ENCODE results near the gene ZNF407.

The ZNF407 gene

DNA sequence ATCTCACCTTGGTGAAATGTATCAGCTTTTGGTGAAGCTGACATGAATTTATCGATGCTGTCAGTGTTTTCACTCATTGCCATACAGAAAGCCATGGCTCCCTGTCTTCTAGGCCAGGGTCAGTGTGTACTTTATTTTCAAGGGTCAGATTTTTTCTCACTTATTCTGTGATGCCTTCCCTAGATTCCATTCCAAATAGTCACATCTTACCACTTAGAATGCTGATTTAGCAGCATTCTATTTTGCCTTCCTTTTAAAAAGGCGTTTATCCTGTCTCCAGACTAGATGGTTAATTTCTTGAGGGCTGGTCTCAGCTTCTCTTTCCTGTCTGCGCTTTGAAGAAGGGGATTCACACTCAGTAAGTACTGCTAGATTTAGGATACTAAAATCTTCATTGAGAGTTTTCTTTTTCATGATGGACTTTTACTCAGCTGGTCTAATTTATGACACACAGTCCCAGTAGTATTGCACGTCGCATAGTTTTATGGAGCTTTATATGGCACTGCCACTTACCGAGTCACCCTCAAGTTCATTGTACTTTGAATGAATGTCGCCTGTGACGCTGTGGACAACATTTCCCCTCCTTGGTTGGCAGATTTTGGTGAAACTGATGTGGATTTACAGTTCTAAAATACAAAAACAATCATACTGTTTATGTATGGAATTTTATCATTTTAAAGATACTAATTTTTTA lies 194.0 kb downstream of the ZNF407 start:
- DNase-seq (ENCODE audit: low spot score) = no peak

DNA sequence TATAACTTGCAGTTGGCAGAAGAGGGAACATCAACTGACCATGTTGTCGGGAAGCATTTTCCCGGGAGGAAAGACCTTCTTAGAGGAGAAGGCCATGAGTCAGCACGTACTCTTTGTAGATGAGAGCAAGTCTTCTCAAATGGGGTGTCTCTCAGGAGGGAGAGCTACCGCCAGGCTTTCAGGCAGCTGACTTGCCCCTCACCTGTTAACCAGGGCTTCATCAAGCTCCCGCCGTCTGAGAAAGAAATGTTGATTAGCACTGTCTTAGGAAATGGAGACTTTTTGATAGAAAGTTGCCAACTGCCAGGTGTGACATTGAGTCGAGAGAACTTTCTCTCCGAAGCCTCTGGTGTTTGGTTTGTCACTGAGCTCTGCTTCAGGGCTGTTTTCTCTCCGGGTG lies 196.1 kb downstream of the ZNF407 start:
- no peak for DNase-seq (ENCODE audit: low spot score)

GRCh38 chr18:74795751-74796150 lies 198.1 kb downstream of the ZNF407 start:
- no peak for DNase-seq (ENCODE audit: low spot score)

- no peak for DNase-seq (ENCODE audit: low spot score)
Measured at GRCh38 chr18:74796211-74796610, 198.5 kb downstream of the ZNF407 start.

DNA sequence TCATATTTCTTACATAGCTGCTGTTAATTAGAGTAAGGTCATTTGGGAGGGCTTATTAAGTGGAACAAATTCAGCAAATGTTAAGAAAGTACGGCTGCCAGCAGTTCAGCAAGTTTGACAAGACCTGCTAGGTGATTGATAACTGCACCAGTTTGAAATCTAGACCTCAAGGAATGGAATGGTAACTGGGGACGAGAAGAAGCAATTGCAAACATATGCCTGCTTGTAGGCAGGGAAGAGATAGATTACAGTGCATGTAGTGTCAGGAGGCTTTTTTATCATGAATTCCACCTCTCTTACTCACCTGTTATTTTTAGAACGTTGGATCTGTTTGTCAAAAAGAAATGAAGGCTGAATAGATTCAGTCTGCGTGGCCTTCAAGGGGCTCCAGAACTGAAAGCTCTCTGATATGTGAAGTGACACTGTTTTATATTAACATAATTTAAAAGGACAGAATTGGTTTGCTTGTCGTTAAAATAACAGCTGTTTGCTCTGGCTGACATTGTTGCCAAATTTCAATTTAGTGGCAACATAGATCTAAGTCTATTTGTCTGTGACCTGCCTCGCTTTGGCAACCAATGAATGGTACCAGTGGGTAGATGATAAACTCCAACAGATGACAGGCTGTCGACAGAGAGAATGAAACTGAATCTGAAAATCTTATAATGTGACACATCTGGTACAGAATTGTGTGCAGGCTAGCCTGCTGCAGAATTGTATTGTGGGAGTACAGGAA lies 199.3 kb downstream of the ZNF407 start:
- DNase-seq (ENCODE audit: low spot score) = peak; percentile 48

GRCh38 chr18:74797577-74798151 lies 200.0 kb downstream of the ZNF407 start:
- DNase-seq (ENCODE audit: low spot score) = no peak

DNA sequence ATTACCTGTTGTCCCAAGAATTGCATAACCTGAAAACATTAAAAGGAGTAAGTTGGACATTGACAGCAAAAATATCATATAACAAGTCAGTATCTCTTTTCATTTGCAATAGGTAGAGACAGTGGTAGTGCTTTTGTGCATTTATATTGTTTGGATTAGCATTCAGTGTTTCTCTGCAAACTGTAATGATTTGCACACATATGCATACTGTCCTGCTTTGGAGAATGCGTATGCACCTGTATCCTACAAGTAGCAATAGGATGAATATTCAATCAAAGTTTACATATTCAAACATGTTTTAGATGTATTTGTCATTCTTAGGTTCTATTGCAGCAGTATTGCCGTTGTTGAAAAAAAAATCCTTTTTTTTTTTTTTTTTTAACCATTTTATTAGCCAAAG lies 201.9 kb downstream of the ZNF407 start:
- no peak for DNase-seq (ENCODE audit: low spot score)

DNA sequence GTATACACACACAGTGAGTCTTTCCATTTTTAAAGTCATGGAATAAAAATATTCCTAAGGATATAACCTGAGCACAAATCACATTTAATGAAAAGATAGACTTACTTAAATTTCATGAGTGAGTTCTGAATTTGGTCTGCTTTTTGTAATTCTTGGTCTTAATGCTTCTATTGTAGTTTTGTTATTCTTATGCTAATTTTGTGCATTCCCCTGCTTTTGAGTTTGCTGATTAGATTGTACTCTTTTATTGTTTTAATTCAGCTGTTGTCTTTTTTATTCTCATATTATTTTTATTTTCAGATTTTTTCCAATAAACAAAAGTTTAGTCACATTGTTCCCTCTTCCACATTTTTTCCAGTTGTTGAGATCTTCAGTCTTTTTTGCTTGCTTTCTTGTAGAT lies 202.4 kb downstream of the ZNF407 start:
- DNase-seq (ENCODE audit: low spot score) = no peak

DNA sequence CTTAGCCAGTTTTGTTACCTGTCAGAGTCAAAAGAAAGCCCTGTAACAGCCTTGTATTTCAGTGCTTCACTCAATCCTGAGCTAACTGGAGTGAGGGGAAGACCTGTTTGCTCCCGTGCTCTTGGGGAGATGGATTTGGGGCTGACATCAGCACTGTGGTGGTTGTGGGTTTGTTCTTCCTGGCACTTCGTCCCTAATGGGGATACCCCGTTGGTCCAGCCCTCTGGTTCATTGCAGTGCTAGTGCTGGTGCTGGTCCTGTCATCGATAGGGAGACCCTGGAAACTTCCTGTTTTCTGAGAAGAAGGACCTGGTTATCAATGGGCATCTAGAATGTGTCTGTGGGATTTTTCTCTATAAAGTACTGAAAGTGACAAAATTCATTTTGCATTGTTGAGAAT lies 205.4 kb downstream of the ZNF407 start:
- DNase-seq (ENCODE audit: low spot score) = no peak

DNA sequence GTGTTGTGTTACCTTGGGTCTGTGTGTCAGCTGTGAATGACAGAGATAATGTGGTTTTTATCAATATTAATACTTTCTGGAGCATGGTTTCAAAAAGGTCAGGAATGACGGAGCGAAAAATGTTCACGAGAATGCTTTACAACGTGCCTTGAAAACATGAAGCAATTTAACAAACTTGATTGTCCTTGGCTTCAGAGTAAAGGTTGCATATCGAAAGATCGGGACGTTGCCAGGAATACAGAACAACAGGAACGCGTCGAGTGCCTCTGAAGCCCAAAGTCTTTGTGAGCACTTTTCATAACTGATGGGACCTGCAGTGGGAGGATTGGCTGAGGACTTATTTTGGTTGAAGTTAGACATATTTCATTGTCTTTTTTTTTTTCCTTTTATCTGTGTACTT lies 206.1 kb downstream of the ZNF407 start:
- DNase-seq (ENCODE audit: low spot score) = no peak

GRCh38 chr18:74804677-74805076 lies 207.0 kb downstream of the ZNF407 start:
- DNase-seq (ENCODE audit: low spot score) = no peak

DNA sequence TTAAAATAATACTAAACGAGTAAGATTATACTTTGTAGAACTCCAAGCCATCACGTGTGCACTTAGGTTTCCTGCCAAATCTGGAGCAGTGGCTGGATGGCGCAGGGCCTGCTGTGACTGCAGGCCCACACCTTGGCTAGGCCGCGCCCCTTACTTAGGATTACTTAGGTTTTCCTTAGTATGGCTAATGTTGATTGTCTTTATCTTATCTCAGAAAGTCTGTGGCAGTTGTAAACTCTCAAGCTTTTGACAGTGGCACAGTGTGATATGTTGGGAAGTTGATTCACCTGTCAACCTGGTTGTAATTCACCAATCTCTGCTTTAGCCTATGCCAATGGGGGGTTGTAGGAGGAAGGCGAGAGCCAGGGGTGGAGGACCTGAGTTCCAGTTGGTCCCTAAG lies 208.4 kb downstream of the ZNF407 start:
- DNase-seq (ENCODE audit: low spot score) = no peak

- no peak for DNase-seq (ENCODE audit: low spot score)
Measured at GRCh38 chr18:74806700-74807416, 209.2 kb downstream of the ZNF407 start.

DNA sequence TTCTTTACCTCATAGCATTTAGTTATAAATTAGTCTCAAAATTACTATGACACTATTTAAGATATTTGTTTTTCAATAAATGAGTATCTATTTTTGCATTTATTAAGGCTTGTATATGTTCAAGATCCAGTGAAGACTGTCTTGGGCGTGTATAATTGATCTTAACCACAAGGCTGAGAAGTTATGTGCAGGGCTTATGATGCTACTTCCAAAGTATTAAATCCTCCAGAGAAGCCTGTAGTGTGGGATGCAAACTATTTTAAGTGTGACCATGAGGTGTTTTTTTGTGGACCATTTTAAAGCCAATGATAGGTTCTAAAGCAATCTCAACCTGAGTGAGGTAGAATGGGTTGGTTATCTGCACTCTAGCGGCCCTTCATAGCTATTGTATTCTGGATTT lies 219.9 kb downstream of the ZNF407 start:
- DNase-seq (ENCODE audit: low spot score) = no peak

- no peak for DNase-seq (ENCODE audit: low spot score)
Measured at GRCh38 chr18:74818516-74819175, 221.0 kb downstream of the ZNF407 start.

DNA sequence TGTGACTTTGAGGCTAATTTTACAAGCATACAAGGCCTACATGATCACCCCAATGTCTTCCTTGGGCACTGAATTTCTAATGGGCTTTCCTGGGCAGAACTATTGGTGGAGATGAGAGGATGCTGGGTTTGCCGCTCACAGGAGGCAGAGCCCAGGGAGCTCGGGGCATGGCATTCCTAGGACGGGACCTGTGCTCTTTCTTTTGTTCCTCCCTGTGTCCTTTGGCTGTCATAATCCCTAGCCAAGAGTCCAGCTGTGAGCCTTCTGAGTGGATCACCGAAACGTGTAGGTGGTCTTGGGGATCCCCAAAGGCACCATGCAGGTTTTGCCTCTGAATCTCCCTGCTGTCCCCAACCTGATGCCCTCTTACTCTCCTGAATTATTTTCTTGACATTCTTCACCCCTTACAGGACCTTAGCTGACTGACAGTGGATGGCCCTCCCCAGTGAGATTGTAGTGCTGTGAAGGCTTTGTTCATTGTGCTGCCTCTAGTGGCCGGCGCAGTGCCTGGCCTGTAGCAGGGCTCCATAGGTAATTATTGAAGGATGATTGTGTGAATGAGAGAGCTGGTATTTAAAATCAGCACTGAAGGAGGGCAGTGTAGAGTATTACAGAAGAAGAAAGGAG lies 221.9 kb downstream of the ZNF407 start:
- DNase-seq (ENCODE audit: low spot score) = no peak

DNA sequence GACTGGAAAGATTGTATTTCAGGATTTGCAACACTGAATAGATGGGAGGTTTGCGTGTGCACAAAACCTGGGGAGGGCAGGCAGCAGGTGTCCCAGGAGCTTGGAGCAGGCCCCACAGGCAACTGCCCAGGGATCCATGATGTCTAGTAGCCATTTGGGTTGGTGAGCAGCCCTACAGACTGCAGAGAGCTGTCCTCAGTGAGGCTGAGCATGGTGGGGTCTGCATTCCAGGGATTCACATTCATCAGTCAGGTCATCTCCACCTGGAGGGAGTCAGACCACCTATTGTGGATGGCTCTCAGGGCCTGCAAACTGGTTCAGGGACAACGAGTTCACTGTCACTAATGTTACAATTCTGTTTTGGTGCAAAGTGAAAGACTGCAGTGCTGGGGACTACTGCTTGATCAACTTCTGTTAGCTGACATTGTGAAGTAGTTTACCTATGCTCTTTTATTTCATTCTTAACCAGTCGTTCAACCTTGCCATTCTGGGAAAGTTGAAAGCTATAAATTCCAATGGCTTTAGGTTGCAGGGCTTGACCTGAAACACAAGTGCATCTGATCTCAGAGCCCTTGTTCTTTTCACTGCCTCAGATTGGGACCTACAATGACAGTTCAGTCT lies 222.6 kb downstream of the ZNF407 start:
- DNase-seq (ENCODE audit: low spot score) = no peak

GRCh38 chr18:74825460-74825859 lies 227.8 kb downstream of the ZNF407 start:
- no peak for DNase-seq (ENCODE audit: low spot score)

GRCh38 chr18:74826572-74826971 lies 228.9 kb downstream of the ZNF407 start:
- no peak for DNase-seq (ENCODE audit: low spot score)

GRCh38 chr18:74828200-74828599 lies 230.5 kb downstream of the ZNF407 start:
- DNase-seq (ENCODE audit: low spot score) = no peak

GRCh38 chr18:74831571-74832250 lies 234.0 kb downstream of the ZNF407 start:
- no peak for DNase-seq (ENCODE audit: low spot score)

Measured in Ammon's horn (tissue), 1 donor.